K562 (cell line): ENCODE data around the gene SEPHS2. TPM values are rescaled to one million over a fixed set of nuclear protein-coding genes. Genes with fewer than 3 reads are reported as not detected.
A peak's percentile ranks its signal among the peaks of the same experiment; 100 is the strongest.

Experiments
- BCLAF1 ChIP-seq, 2 experiments: fragments of 450-650 bp in 1 of 2; IDR thresholded peaks; 2 replicates each; pipeline ENCODE4 v1.6.1; 2011 to 2017; ENCODE audit warnings: low read depth in 2 of 2, antibody characterized with exemption in 1 of 2, borderline replicate concordance in 1 of 2, low read length in 1 of 2, mild to moderate bottlenecking in 1 of 2, mixed read lengths in 1 of 2; ENCODE audit not compliant: control insufficient read depth in 1 of 2
- CAMTA2 ChIP-seq: fragments of 250-450 bp; sonication (Bioruptor Pico); conservative IDR thresholded peaks from 2 replicates; pipeline ENCODE4 v1.5.1; 2022
- CBFA2T2 ChIP-seq: fragments of 450-650 bp; conservative IDR thresholded peaks from 2 replicates; pipeline ENCODE4 v1.6.1; 2017; ENCODE audit warnings: mild to moderate bottlenecking
- CBX3 ChIP-seq, 2 experiments: IDR thresholded peaks; 1 replicate in 1 of 2; 2 replicates in 1 of 2; pipeline ENCODE4 v1.6.1; 2012; ENCODE audit warnings: inconsistent platforms in 2 of 2, low read length in 2 of 2, borderline replicate concordance in 1 of 2, control low read depth in 1 of 2
- CHD2 ChIP-seq: IDR thresholded peaks from 2 replicates; pipeline ENCODE4 v1.6.1; 2011; ENCODE audit warnings: low read depth, low read length
- GATAD2B ChIP-seq: fragments of 450-650 bp; IDR thresholded peaks from 2 replicates; pipeline ENCODE4 v1.6.1; 2017; ENCODE audit warnings: mild to moderate bottlenecking, borderline replicate concordance
- HDAC6 ChIP-seq: IDR thresholded peaks from 2 replicates; pipeline ENCODE4 v1.6.1; 2012; ENCODE audit warnings: low read depth, mild to moderate bottlenecking, control low read depth, inconsistent platforms, low read length, moderate library complexity
- HDGF ChIP-seq: fragments of 450-650 bp; IDR thresholded peaks from 2 replicates; pipeline ENCODE4 v1.6.1; 2016
- HEY1 ChIP-seq: fragments of 250-450 bp; sonication (Bioruptor Pico); IDR thresholded peaks from 2 replicates; pipeline ENCODE4 v1.5.0; 2020; ENCODE audit warnings: mild to moderate bottlenecking, moderate library complexity, borderline replicate concordance
- JUND ChIP-seq, 2 experiments: IDR thresholded peaks; 2 replicates in 1 of 2; 3 replicates in 1 of 2; pipeline ENCODE4 v1.6.1; 2011; ENCODE audit warnings: borderline replicate concordance in 2 of 2, low read depth in 2 of 2, low read length in 2 of 2, improper control_type of control experiment in 1 of 2, missing biosample characterization in 1 of 2, missing genetic modification characterization in 1 of 2, missing genetic modification reagents in 1 of 2
- LCOR ChIP-seq: sonication (generic); formaldehyde crosslinking; IDR thresholded peaks from 2 replicates; pipeline ENCODE4 v1.8.0; 2022; ENCODE audit warnings: mild to moderate bottlenecking, missing genetic modification reagents
- MTA1 ChIP-seq: fragments of 450-650 bp; IDR thresholded peaks from 2 replicates; pipeline ENCODE4 v1.6.1; 2017; ENCODE audit warnings: borderline replicate concordance
- NELFE ChIP-seq: IDR thresholded peaks from 2 replicates; pipeline ENCODE4 v1.6.1; 2011; ENCODE audit warnings: mild to moderate bottlenecking; ENCODE audit not compliant: insufficient read depth, insufficient read length
- NFIC ChIP-seq: fragments of 450-650 bp; IDR thresholded peaks from 2 replicates; pipeline ENCODE4 v1.6.1; 2017; ENCODE audit warnings: mild to moderate bottlenecking, inconsistent platforms
- NR2F6 ChIP-seq: fragments of 450-650 bp; formaldehyde crosslinking; IDR thresholded peaks from 2 replicates; pipeline ENCODE4 v1.4.0; 2020; ENCODE audit warnings: mild to moderate bottlenecking
- POLR2A ChIP-seq: fragments of 450-650 bp; conservative IDR thresholded peaks from 2 replicates; pipeline ENCODE4 v1.6.1; 2016
- PTBP1 ChIP-seq: fragments of 200-400 bp; formaldehyde crosslinking; IDR thresholded peaks from 2 replicates; pipeline ENCODE4 v1.6.1; 2017; ENCODE audit warnings: low read depth, low read length
- SMARCA4 ChIP-seq: fragments of 450-650 bp; IDR thresholded peaks from 2 replicates; pipeline ENCODE4 v1.6.1; 2016
- SMARCA5 ChIP-seq: fragments of 450-650 bp; IDR thresholded peaks from 2 replicates; pipeline ENCODE4 v1.6.1; 2016
- SMARCB1 ChIP-seq: IDR thresholded peaks from 2 replicates; pipeline ENCODE4 v1.6.1; 2011; ENCODE audit warnings: improper control_type of control experiment, low read depth; ENCODE audit not compliant: insufficient read length
- SNRNP70 ChIP-seq: fragments of 200-400 bp; formaldehyde crosslinking; optimal IDR thresholded peaks from 2 replicates; pipeline ENCODE3; 2017; ENCODE audit warnings: low read depth, low read length
- TAF9B ChIP-seq: fragments of 450-650 bp; IDR thresholded peaks from 2 replicates; pipeline ENCODE4 v1.6.1; 2018; ENCODE audit warnings: mild to moderate bottlenecking; ENCODE audit not compliant: partially characterized antibody
- ZFX ChIP-seq: sonication (generic); formaldehyde crosslinking; IDR thresholded peaks from 2 replicates; pipeline ENCODE4 v1.8.0; 2022; ENCODE audit warnings: mild to moderate bottlenecking, missing genetic modification reagents, moderate library complexity
- ZNF217 ChIP-seq: sonication (generic); formaldehyde crosslinking; IDR thresholded peaks from 2 replicates; pipeline ENCODE4 v1.8.0; 2022; ENCODE audit warnings: mild to moderate bottlenecking, missing genetic modification reagents
- ZNF586 ChIP-seq: fragments of 450-650 bp; formaldehyde crosslinking; conservative IDR thresholded peaks from 2 replicates; pipeline ENCODE4 v1.4.0; 2020; ENCODE audit warnings: mild to moderate bottlenecking, moderate library complexity
- ZNF77 ChIP-seq: fragments of 250-450 bp; sonication (Bioruptor Pico); IDR thresholded peaks from 2 replicates; pipeline ENCODE4 v1.5.0; 2020
- polyA plus RNA-seq, 8 experiments: library from polyadenylated mRNA; depleted of rRNA in 4 of 8; stranded (reverse) in 5 of 8; unstranded in 3 of 8; fragments of >200 nt; fragmentation: Nextera tagmentation in 2 of 8; fragmentation: Illumina TruSeq in 1 of 8; extraction: Ambion mirVana in 2 of 8; extraction: Trizol in 1 of 8; gene quantifications; 2 replicates each; pipeline versions ENCODE4 v1.2.1 to v1.2.3, GENCODE V29; 2011 to 2014; ENCODE audit warnings: inconsistent platforms in 1 of 8, missing spikeins in 1 of 8
- total RNA-seq, 7 experiments: library from RNA; depleted of rRNA in 6 of 7; stranded (reverse); fragments of >200 nt in 6 of 7; fragmentation: Illumina TruSeq in 2 of 7; extraction: Trizol in 2 of 7; gene quantifications; 2 replicates each; pipeline versions ENCODE4 v1.2.1 to v1.2.3, GENCODE V29; 2011 to 2021; ENCODE audit warnings: low replicate concordance in 1 of 7
- TF ChIP-seq, protein P1 (sequence below): fragments of 200-800 bp; sonication (Bioruptor generic); IDR thresholded peaks from 2 replicates; pipeline ENCODE4 v1.6.1; 2017; ENCODE audit warnings: missing genetic modification characterization, missing compliant biosample characterization

The SEPHS2 gene
- total and polyA plus RNA-seq, 9 of the 15 experiments (the other 6 are each of a cell fraction or from before 2014, with no cell fraction given), result 20.9 to 90.6 (median 43.4) TPM

- TF ChIP-seq ZNF217 (CRISPR knock-in tag) (no peak), JUND (IDR thresholded peaks at IDR 0.05; ENCODE audit: borderline replicate concordance, low read depth, low read length) (peak; percentile 48; the same call in 1 of the 2 replicates), JUND (tag; IDR thresholded peaks at IDR 0.05; ENCODE audit: borderline replicate concordance, low read depth, low read length) (no peak; the same call in 2 of the 3 replicates), HDGF (no peak), CAMTA2 (no peak), HDAC6 (no peak), SMARCA4 (no peak), POLR2A (peak; percentile 68), NFIC (no peak; the same call in 1 of the 2 replicates), TAF9B (no peak), ZNF586 (CRISPR knock-in tag) (no peak), ZFX (CRISPR knock-in tag) (peak; percentile 88), HEY1 (CRISPR knock-in tag) (no peak), NELFE (no peak), GATAD2B (peak; percentile 97), ZNF77 (CRISPR knock-in tag) (no peak), CBX3 (IDR thresholded peaks at IDR 0.05; ENCODE audit: borderline replicate concordance in 1 of 2, low read length in 2 of 2) (no peak), CBFA2T2 (no peak), BCLAF1 (IDR thresholded peaks at IDR 0.05; ENCODE audit: borderline replicate concordance in 1 of 2, control insufficient read depth in 1 of 2, low read depth in 2 of 2, low read length in 1 of 2) (no peak), SMARCB1 (no peak), MTA1 (no peak), NR2F6 (CRISPR knock-in tag) (no peak), PTBP1 (no peak), SNRNP70 (no peak), CHD2 (no peak), LCOR (CRISPR knock-in tag) (no peak), SMARCA5 (no peak)
- TF ChIP-seq, protein P1, sequence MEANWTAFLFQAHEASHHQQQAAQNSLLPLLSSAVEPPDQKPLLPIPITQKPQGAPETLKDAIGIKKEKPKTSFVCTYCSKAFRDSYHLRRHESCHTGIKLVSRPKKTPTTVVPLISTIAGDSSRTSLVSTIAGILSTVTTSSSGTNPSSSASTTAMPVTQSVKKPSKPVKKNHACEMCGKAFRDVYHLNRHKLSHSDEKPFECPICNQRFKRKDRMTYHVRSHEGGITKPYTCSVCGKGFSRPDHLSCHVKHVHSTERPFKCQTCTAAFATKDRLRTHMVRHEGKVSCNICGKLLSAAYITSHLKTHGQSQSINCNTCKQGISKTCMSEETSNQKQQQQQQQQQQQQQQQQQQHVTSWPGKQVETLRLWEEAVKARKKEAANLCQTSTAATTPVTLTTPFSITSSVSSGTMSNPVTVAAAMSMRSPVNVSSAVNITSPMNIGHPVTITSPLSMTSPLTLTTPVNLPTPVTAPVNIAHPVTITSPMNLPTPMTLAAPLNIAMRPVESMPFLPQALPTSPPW (CRISPR knock-in tag), result peak; percentile 74
Measured at GRCh38 chr16:30395155-30395991, 50.3 kb downstream of the SEPHS2 start, which contains the start of gene ZNF48 (continued).
